Suprapubic skin (tissue), 4 donors: ENCODE measurements around the gene TSR3.

ENCODE experiments used
- EP300 ChIP-seq: sonication (generic); formaldehyde crosslinking; IDR thresholded peaks from one replicate; pipeline ENCODE4 v1.6.1; 2017; ENCODE audit warnings: antibody characterized with exemption
- POLR2A ChIP-seq, 2 donors: fragments of 450-650 bp; IDR thresholded peaks; one replicate each; pipeline ENCODE4 v1.6.1; 2017; ENCODE audit warnings: antibody characterized with exemption in 2 of 2, mild to moderate bottlenecking in 2 of 2, moderate library complexity in 2 of 2
- POLR2AphosphoS5 ChIP-seq, 3 donors: sonication (generic); formaldehyde crosslinking; IDR thresholded peaks; one replicate each; pipeline ENCODE4 v1.6.1; 2017; ENCODE audit warnings: antibody characterized with exemption in 3 of 3
- TF ChIP-seq, protein P1 (sequence below), 2 donors: fragments of 200-600 bp in 1 of 2; fragments of 450-650 bp in 1 of 2; sonication (generic) in 1 of 2; IDR thresholded peaks; one replicate each; pipeline ENCODE4 v1.5.1; 2016 to 2019; ENCODE audit warnings: antibody characterized with exemption in 2 of 2, mild to moderate bottlenecking in 1 of 2, moderate library complexity in 1 of 2

DNA sequence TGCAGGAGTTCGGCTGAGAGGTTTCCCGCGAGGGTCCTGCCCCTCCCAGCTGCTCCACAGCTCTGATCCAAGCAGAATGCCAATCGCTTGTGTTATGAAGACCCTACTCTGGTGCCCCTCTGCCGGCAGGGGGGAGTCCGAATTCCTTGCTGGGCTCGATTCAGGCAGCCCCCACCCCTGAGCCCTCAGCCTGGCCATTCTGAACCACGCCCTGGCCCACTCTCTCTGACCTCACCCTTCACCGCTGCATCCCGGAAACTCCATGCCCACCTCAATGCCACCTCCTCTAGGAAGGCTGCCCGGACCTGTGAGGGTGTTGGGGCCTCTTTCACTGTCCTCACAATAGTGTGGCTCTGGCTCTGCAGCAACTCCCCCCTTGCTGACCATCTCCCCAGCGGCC, 50.1 kb downstream of the TSR3 start:
- TF ChIP-seq POLR2AphosphoS5 (IDR thresholded peaks at IDR 0.05) (no peak), POLR2A (IDR thresholded peaks at IDR 0.05) (no peak), EP300 (no peak)
- TF ChIP-seq, protein P1, sequence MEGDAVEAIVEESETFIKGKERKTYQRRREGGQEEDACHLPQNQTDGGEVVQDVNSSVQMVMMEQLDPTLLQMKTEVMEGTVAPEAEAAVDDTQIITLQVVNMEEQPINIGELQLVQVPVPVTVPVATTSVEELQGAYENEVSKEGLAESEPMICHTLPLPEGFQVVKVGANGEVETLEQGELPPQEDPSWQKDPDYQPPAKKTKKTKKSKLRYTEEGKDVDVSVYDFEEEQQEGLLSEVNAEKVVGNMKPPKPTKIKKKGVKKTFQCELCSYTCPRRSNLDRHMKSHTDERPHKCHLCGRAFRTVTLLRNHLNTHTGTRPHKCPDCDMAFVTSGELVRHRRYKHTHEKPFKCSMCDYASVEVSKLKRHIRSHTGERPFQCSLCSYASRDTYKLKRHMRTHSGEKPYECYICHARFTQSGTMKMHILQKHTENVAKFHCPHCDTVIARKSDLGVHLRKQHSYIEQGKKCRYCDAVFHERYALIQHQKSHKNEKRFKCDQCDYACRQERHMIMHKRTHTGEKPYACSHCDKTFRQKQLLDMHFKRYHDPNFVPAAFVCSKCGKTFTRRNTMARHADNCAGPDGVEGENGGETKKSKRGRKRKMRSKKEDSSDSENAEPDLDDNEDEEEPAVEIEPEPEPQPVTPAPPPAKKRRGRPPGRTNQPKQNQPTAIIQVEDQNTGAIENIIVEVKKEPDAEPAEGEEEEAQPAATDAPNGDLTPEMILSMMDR (IDR thresholded peaks at IDR 0.05), result no peak
